Fibroblast of lung (primary cell): ENCODE measurements around the gene TCTN1. TPM values are rescaled to one million over a fixed set of nuclear protein-coding genes. Genes with fewer than 3 reads are reported as not detected.
A peak's percentile ranks its signal among the peaks of the same experiment; 100 is the strongest.

Experiments
- DNase-seq, 2 donors: peaks; one replicate each; pipeline versions ENCODE4 v3.0.0 to v3.0.0-alpha.2; 2010; ENCODE audit warnings: low read depth in 2 of 2
- H2AFZ ChIP-seq: 2 replicates; pipeline ENCODE4 v1.5.1; 2012; ENCODE audit warnings: low read length, control low read depth, inconsistent platforms
- H3K27ac ChIP-seq: 2 replicates; pipeline ENCODE4 v1.5.1; 2011; ENCODE audit warnings: low read length, control low read depth; ENCODE audit not compliant: insufficient read depth
- H3K27me3 ChIP-seq: 2 replicates; pipeline ENCODE4 v1.5.1; 2011; ENCODE audit warnings: mild to moderate bottlenecking, low read length; ENCODE audit not compliant: control insufficient read depth, insufficient read depth
- H3K36me3 ChIP-seq: 2 replicates; pipeline ENCODE4 v1.5.1; 2011; ENCODE audit warnings: low read length; ENCODE audit not compliant: control insufficient read depth, insufficient read depth
- H3K4me1 ChIP-seq: 2 replicates; pipeline ENCODE4 v1.5.1; 2011; ENCODE audit warnings: low read length; ENCODE audit not compliant: control insufficient read depth, insufficient read depth; ENCODE audit errors: extremely low read depth
- H3K4me2 ChIP-seq: 2 replicates; pipeline ENCODE4 v1.5.1; 2011; ENCODE audit warnings: low read length, control low read depth; ENCODE audit not compliant: insufficient read depth; ENCODE audit errors: extremely low read depth
- H3K4me3 ChIP-seq, 4 experiments: fragments of 200-600 bp in 1 of 4; sonication (generic) in 1 of 4; replicated peaks in 1 of 4; 2 replicates each; pipeline ENCODE4 v1.5.1; 2011 to 2016; ENCODE audit warnings: low read length in 4 of 4, low read depth in 3 of 4, mild to moderate bottlenecking in 3 of 4, control low read depth in 2 of 4, inconsistent platforms in 1 of 4, mixed read lengths in 1 of 4; ENCODE audit not compliant: insufficient read depth in 1 of 4; ENCODE audit errors: control extremely low read depth in 1 of 4
- H3K79me2 ChIP-seq: 2 replicates; pipeline ENCODE4 v1.5.1; 2012; ENCODE audit warnings: mild to moderate bottlenecking, low read length, inconsistent platforms; ENCODE audit not compliant: control insufficient read depth, insufficient read depth
- H3K9ac ChIP-seq: 2 replicates; pipeline ENCODE4 v1.5.1; 2011; ENCODE audit warnings: mild to moderate bottlenecking, low read length, control low read depth; ENCODE audit not compliant: insufficient read depth
- H3K9me3 ChIP-seq: 2 replicates; pipeline ENCODE4 v1.5.1; 2012; ENCODE audit warnings: low read depth, low read length; ENCODE audit not compliant: control insufficient read depth, insufficient read depth
- H4K20me1 ChIP-seq: 2 replicates; pipeline ENCODE4 v1.5.1; 2011; ENCODE audit warnings: low read length; ENCODE audit not compliant: control insufficient read depth, insufficient read depth; ENCODE audit errors: extremely low read depth
- CTCF ChIP-seq, 2 donors: IDR thresholded peaks in 1 of 2; conservative IDR thresholded peaks in 1 of 2; 1 replicate in 1 of 2; 2 replicates in 1 of 2; pipeline ENCODE4 v1.5.1; 2011 to 2012; ENCODE audit warnings: low read length in 2 of 2, control low read depth in 1 of 2, inconsistent platforms in 1 of 2, low read depth in 1 of 2, mild to moderate bottlenecking in 1 of 2
- EZH2 ChIP-seq: IDR thresholded peaks from 2 replicates; pipeline ENCODE4 v1.5.1; 2012; ENCODE audit warnings: low read length, control low read depth, mild to moderate bottlenecking; ENCODE audit errors: missing control alignments
- polyA plus RNA-seq, 2 donors: library from polyadenylated mRNA; depleted of rRNA in 1 of 2; stranded (reverse) in 1 of 2; unstranded in 1 of 2; fragments of >200 nt; gene quantifications; 2 replicates each; pipeline ENCODE4 v1.2.1, GENCODE V29; 2011 to 2012; ENCODE audit warnings: missing spikeins in 1 of 2
- total RNA-seq: library from RNA; depleted of rRNA; stranded (reverse); fragments of >200 nt; gene quantifications from 2 replicates; pipeline ENCODE4 v1.2.1, GENCODE V29; 2014

TCTN1 gene
- total and polyA plus RNA-seq, 2 donors (not counting 1 experiment from before 2014, with no cell fraction given), result 25.0 to 27.4 TPM

DNA sequence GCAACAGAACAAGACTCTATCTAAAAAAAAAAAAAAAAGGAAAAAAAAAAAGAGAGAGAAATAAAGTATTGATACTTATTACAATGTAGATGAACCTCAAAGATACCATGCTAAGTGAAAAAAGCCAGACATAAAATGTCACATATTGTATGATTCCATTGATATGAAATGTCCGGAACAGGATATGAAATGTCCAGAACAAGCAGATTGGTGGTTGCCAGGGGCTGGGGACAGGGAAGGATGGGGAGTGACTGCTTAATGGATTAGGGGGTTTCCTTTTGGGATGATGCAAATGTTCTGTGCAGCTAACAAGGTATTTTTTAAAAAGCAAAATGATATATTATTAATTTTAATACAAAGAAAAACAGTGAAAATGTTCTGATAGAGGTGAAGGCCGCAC is 70.0 kb downstream of the TCTN1 start:
- no peaks in the 10 kb centered on the region for H3K36me3 ChIP-seq
- H3K4me2 ChIP-seq, result no peak overlapping the region

GRCh38 chr12:110684312-110684836 is 70.4 kb downstream of the TCTN1 start:
- no peaks in the 10 kb centered on the region for H3K36me3 ChIP-seq
- no peak overlapping the region for H2AFZ ChIP-seq
- no peak overlapping the region for H3K4me3 ChIP-seq
- H3K27ac ChIP-seq, result no peak overlapping the region
- TF ChIP-seq CTCF (conservative IDR thresholded peaks at IDR 0.05 in 1 of 2, IDR thresholded peaks at IDR 0.05 in 1 of 2; ENCODE audit: low read depth in 1 of 2, low read length in 2 of 2), result no peak
- no peak for TF ChIP-seq EZH2
- no peaks in the 10 kb centered on the region for H4K20me1 ChIP-seq
- H3K4me2 ChIP-seq, result no peak overlapping the region
- no peak overlapping the region for H3K9ac ChIP-seq
- peaks cover 9% of the 10 kb centered on the region for H3K27me3 ChIP-seq
- H3K4me1 ChIP-seq, result peaks cover 3% of the 10 kb centered on the region
- no peaks in the 10 kb centered on the region for H3K9me3 ChIP-seq
- no peaks in the 10 kb centered on the region for H3K79me2 ChIP-seq
- peak in 1 of 2 donors; percentile 66 for DNase-seq

More for the DNA sequence above, 70.0 kb downstream of the TCTN1 start:
- H2AFZ ChIP-seq, result no peak overlapping the region
- H3K27me3 ChIP-seq, result peaks cover 9% of the 10 kb centered on the region
- H4K20me1 ChIP-seq, result no peaks in the 10 kb centered on the region
- peaks cover 3% of the 10 kb centered on the region for H3K4me1 ChIP-seq
- no peak overlapping the region for H3K27ac ChIP-seq
- no peak overlapping the region for H3K4me3 ChIP-seq
- DNase-seq, result no peak
- no peak overlapping the region for H3K9ac ChIP-seq
- TF ChIP-seq EZH2 (no peak), CTCF (conservative IDR thresholded peaks at IDR 0.05 in 1 of 2, IDR thresholded peaks at IDR 0.05 in 1 of 2; ENCODE audit: low read depth in 1 of 2, low read length in 2 of 2) (no peak)
- no peaks in the 10 kb centered on the region for H3K79me2 ChIP-seq
- no peaks in the 10 kb centered on the region for H3K9me3 ChIP-seq

GRCh38 chr12:110686294-110686903 is 72.5 kb downstream of the TCTN1 start:
- no peaks in the 10 kb centered on the region for H3K9me3 ChIP-seq
- no peak overlapping the region for H3K9ac ChIP-seq
- H2AFZ ChIP-seq, result no peak overlapping the region
- no peaks in the 10 kb centered on the region for H3K79me2 ChIP-seq
- no peak overlapping the region for H3K4me3 ChIP-seq
- no peaks in the 10 kb centered on the region for H4K20me1 ChIP-seq
- no peak overlapping the region for H3K4me2 ChIP-seq
- no peaks in the 10 kb centered on the region for H3K36me3 ChIP-seq
- no peak for DNase-seq
- H3K27me3 ChIP-seq, result peaks cover 9% of the 10 kb centered on the region
- TF ChIP-seq CTCF (conservative IDR thresholded peaks at IDR 0.05 in 1 of 2, IDR thresholded peaks at IDR 0.05 in 1 of 2; ENCODE audit: low read depth in 1 of 2, low read length in 2 of 2), result no peak
- no peak for TF ChIP-seq EZH2
- H3K27ac ChIP-seq, result no peak overlapping the region
- H3K4me1 ChIP-seq, result peaks cover 3% of the 10 kb centered on the region
